Neural progenitor cell (in vitro differentiated cells): ENCODE data around the gene CTSH. TPM values are rescaled to one million over a fixed set of nuclear protein-coding genes. Genes with fewer than 3 reads are reported as not detected.

Experiments used
- DNase-seq: peaks from one replicate; pipeline ENCODE4 v3.0.0-alpha.2; 2016; ENCODE audit warnings: low spot score
- H2AFZ ChIP-seq: fragments of 200-600 bp; sonication (generic); replicated peaks from 2 replicates; pipeline ENCODE4 v1.6.1; 2016; ENCODE audit warnings: antibody characterized with exemption
- H3F3A ChIP-seq: fragments of 200-600 bp; sonication (generic); 2 replicates; pipeline ENCODE4 v1.6.1; 2016; ENCODE audit warnings: antibody characterized with exemption, low read depth
- H3K27ac ChIP-seq: fragments of 200-600 bp; sonication (generic); 2 replicates; pipeline ENCODE4 v1.5.1; 2016; ENCODE audit warnings: mild to moderate bottlenecking
- H3K27me3 ChIP-seq: fragments of 200-600 bp; sonication (generic); 2 replicates; pipeline ENCODE4 v1.6.1; 2016; ENCODE audit warnings: mild to moderate bottlenecking, moderate library complexity
- H3K36me3 ChIP-seq: fragments of 200-600 bp; sonication (generic); 2 replicates; pipeline ENCODE4 v1.5.1; 2016
- H3K4me1 ChIP-seq: fragments of 200-600 bp; sonication (generic); 2 replicates; pipeline ENCODE4 v1.6.1; 2016; ENCODE audit warnings: mixed run types
- H3K4me2 ChIP-seq: fragments of 200-600 bp; sonication (generic); 2 replicates; pipeline ENCODE4 v1.6.1; 2016
- H3K4me3 ChIP-seq: fragments of 200-600 bp; sonication (generic); 2 replicates; pipeline ENCODE4 v1.5.1; 2016
- H3K79me2 ChIP-seq: fragments of 200-600 bp; sonication (generic); 2 replicates; pipeline ENCODE4 v1.6.1; 2016; ENCODE audit warnings: low read depth
- H3K9ac ChIP-seq: fragments of 200-600 bp; sonication (generic); 2 replicates; pipeline ENCODE4 v1.6.1; 2016
- H3K9me3 ChIP-seq: fragments of 200-600 bp; sonication (generic); 2 replicates; pipeline ENCODE4 v1.5.1; 2016; ENCODE audit warnings: low read depth
- H4K20me1 ChIP-seq: fragments of 200-600 bp; sonication (generic); 2 replicates; pipeline ENCODE4 v1.6.1; 2016; ENCODE audit warnings: low read depth
- H3K27ac Mint-ChIP-seq: 3 replicates; pipeline ENCODE4 v1.8.0; 2021; ENCODE audit warnings: mixed read lengths
- H3K27me3 Mint-ChIP-seq: 2 replicates; pipeline ENCODE4 v1.8.0; 2022; ENCODE audit warnings: low read depth, mild to moderate bottlenecking, inconsistent platforms, moderate library complexity, mixed read lengths; ENCODE audit not compliant: insufficient read depth
- H3K36me3 Mint-ChIP-seq: 3 replicates; pipeline ENCODE4 v1.8.0; 2021; ENCODE audit warnings: mixed read lengths
- H3K4me1 Mint-ChIP-seq: 3 replicates; pipeline ENCODE4 v1.8.0; 2021; ENCODE audit warnings: mixed read lengths
- H3K4me3 Mint-ChIP-seq: 3 replicates; pipeline ENCODE4 v1.8.0; 2021; ENCODE audit warnings: mild to moderate bottlenecking, moderate library complexity, mixed read lengths
- H3K9me3 Mint-ChIP-seq: 3 replicates; pipeline ENCODE4 v1.8.0; 2020; ENCODE audit warnings: mixed read lengths
- CTCF ChIP-seq: fragments of 200-600 bp; sonication (generic); IDR thresholded peaks from 2 replicates; pipeline ENCODE4 v1.5.1; 2017; ENCODE audit warnings: antibody characterized with exemption, mild to moderate bottlenecking
- EZH2 ChIP-seq: fragments of 200-600 bp; sonication (generic); IDR thresholded peaks from 2 replicates; pipeline ENCODE4 v1.6.1; 2017; ENCODE audit warnings: antibody characterized with exemption, mild to moderate bottlenecking, moderate library complexity
- EZH2phosphoT487 ChIP-seq: fragments of 200-600 bp; sonication (generic); IDR thresholded peaks from 2 replicates; pipeline ENCODE4 v1.6.1; 2017; ENCODE audit warnings: antibody characterized with exemption
- total RNA-seq: library from RNA; depleted of rRNA; stranded (reverse); fragments of >200 nt; gene quantifications from 2 replicates; pipeline ENCODE4 v1.2.3, GENCODE V29; 2015; ENCODE audit warnings: low replicate concordance

Gene CTSH
- total RNA-seq, 1 donor from 2014 or later, result 3.5 TPM

- Mint-ChIP-seq H3K4me3 (no peak overlapping the region), H3K36me3 (no peaks in the 10 kb centered on the region), H3K27me3 (peaks cover 4% of the 10 kb centered on the region), H3K27ac (no peak overlapping the region), H3K9me3 (no peaks in the 10 kb centered on the region), H3K4me1 (peaks cover 2% of the 10 kb centered on the region)
- H3K27ac ChIP-seq, result no peak overlapping the region
- no peak overlapping the region for H3K9ac ChIP-seq
- no peaks in the 10 kb centered on the region for H3K4me1 ChIP-seq
- no peak overlapping the region for H3K4me3 ChIP-seq
- H3K79me2 ChIP-seq, result no peaks in the 10 kb centered on the region
- H4K20me1 ChIP-seq, result no peaks in the 10 kb centered on the region
- H3F3A ChIP-seq, result no peaks in the 10 kb centered on the region
- no peaks in the 10 kb centered on the region for H3K9me3 ChIP-seq
- no peaks in the 10 kb centered on the region for H3K36me3 ChIP-seq
- no peak for DNase-seq
- TF ChIP-seq EZH2phosphoT487 (no peak), CTCF (no peak), EZH2 (no peak)
- no peak overlapping the region for H2AFZ ChIP-seq
- no peak overlapping the region for H3K4me2 ChIP-seq
- H3K27me3 ChIP-seq, result no peaks in the 10 kb centered on the region
Observed at GRCh38 chr15:78956937-78957336, 12.1 kb upstream of the CTSH start.

- Histone ChIP-seq H3K27ac (no peak overlapping the region), H2AFZ (no peak overlapping the region), H4K20me1 (no peaks in the 10 kb centered on the region), H3K36me3 (no peaks in the 10 kb centered on the region), H3K9ac (no peak overlapping the region), H3K4me1 (no peaks in the 10 kb centered on the region), H3K27me3 (no peaks in the 10 kb centered on the region), H3K4me2 (no peak overlapping the region), H3K79me2 (no peaks in the 10 kb centered on the region), H3F3A (no peaks in the 10 kb centered on the region), H3K9me3 (no peaks in the 10 kb centered on the region), H3K4me3 (no peak overlapping the region)
- H3K9me3 Mint-ChIP-seq, result no peaks in the 10 kb centered on the region
- TF ChIP-seq CTCF (no peak), EZH2phosphoT487 (no peak), EZH2 (no peak)
- no peak overlapping the region for H3K4me3 Mint-ChIP-seq
- H3K4me1 Mint-ChIP-seq, result peaks cover 10% of the 10 kb centered on the region
- no peak for DNase-seq
- H3K27me3 Mint-ChIP-seq, result peaks cover 7% of the 10 kb centered on the region
- no peaks in the 10 kb centered on the region for H3K36me3 Mint-ChIP-seq
- H3K27ac Mint-ChIP-seq, result no peak overlapping the region
Observed at GRCh38 chr15:78955355-78955754, 10.5 kb upstream of the CTSH start.

GRCh38 chr15:78951841-78952238 lies 7.0 kb upstream of the CTSH start:
- no peaks in the 10 kb centered on the region for H3F3A ChIP-seq
- Mint-ChIP-seq H3K27me3 (peaks cover 9% of the 10 kb centered on the region), H3K27ac (no peak overlapping the region), H3K4me3 (no peak overlapping the region), H3K4me1 (peaks cover 8% of the 10 kb centered on the region), H3K36me3 (no peaks in the 10 kb centered on the region), H3K9me3 (no peaks in the 10 kb centered on the region)
- H2AFZ ChIP-seq, result no peak overlapping the region
- no peaks in the 10 kb centered on the region for H3K9me3 ChIP-seq
- TF ChIP-seq EZH2 (no peak), EZH2phosphoT487 (no peak), CTCF (no peak)
- H3K27me3 ChIP-seq, result peaks cover 9% of the 10 kb centered on the region
- DNase-seq, result no peak
- no peak overlapping the region for H3K4me2 ChIP-seq
- H3K27ac ChIP-seq, result no peak overlapping the region
- no peak overlapping the region for H3K9ac ChIP-seq
- H3K79me2 ChIP-seq, result no peaks in the 10 kb centered on the region
- no peaks in the 10 kb centered on the region for H3K36me3 ChIP-seq
- H3K4me1 ChIP-seq, result no peaks in the 10 kb centered on the region
- no peak overlapping the region for H3K4me3 ChIP-seq
- no peaks in the 10 kb centered on the region for H4K20me1 ChIP-seq
